ENCODE measurements around the gene UBA1.
A peak's percentile ranks its signal among the peaks of the same experiment; 100 is the strongest.

UBA1 gene

DNA sequence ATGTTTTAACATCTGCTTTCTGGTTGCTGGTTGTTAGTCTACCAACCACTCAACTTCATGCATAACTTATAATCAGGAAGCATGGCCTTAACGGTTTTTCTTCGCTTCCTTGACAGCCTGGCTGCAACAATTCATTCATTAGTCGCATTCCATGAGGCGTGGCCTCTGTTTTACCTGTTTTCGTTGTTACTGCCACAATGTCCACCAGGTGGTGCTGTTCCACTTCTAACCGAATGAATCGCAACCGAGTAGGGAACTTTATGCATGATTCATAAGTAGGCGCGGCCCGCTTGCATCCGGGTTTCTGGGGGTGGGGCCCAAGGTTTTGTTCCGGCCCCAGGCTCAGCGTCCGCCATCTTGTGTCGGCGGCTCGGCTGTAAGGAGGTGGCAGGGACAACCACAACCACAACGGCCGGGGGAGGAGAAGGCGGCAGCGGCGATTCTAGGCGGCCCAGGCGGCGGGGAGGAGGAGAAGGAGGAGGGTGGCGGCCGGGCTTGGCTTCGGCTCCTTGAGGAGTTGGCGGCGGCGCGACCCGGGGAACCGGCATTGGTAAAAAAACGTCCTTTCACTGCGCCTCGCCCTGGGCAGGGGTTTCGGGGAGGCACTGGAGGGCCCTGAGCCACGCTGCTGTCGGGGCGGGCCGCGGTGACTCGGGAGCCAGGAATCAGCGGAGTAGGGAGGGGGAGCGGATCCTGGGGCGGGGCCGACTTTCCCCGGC, at the start of gene UBA1:
Gene UBA1 (plus strand): TSS at position 355 of the 719 bp plus-strand sequence. CDS start 4,974 bp downstream, outside the sequence.
- Mint-ChIP-seq H3K27me3 (peaks cover 3% of the 10 kb centered on the region), H3K27ac (peak within 1 kb of the TSS; percentile 98), H3K4me1 (ENCODE audit: low read depth) (peaks cover 73% of the 10 kb centered on the region), H3K36me3 (ENCODE audit: low read depth) (peaks cover 82% of the 10 kb centered on the region), H3K9me3 (no peaks in the 10 kb centered on the region), H3K4me3 (peak within 1 kb of the TSS; percentile 95)
- peak; percentile 95 for DNase-seq

DNA sequence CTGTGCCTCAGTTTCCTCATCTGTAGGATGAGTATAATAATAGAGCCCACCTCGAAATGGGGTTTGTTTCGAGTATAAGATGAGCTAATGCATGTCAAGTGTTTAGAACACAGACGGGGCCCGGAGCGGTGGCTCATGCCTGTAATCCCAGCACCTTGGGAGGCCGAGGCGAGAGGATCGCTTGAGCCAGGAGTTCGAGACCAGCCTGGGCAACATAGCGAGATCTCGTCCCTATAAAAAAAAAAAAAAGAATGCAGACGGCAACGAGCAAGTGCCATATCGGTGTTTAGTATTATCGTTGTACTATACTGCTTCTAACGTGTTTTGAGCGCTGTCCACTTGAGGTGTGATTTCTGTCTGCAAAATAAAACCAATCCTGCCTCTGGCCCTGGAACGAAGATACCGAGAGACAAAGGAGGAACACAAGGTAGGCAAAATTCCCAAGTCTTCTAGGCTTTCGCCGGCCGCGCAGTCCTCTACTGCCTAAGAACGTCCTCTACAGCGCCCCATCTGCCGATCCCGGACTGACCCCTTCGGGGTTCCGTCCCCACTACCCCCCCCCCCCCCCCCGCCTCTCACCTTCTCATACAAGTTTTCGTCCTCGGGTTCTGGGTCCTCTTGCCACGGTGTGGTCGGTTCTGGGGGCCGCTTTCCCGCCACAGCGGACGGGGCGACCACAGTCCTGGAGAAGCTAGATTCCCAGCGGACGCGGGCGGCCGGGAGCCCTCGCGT, 49.6 kb upstream of the UBA1 start:
- DNase-seq: no peak
- Mint-ChIP-seq H3K36me3 (ENCODE audit: low read depth) (peaks cover 60% of the 10 kb centered on the region), H3K4me3 (peak overlapping the region; percentile 99), H3K27ac (peak overlapping the region; percentile 100), H3K27me3 (peaks cover 22% of the 10 kb centered on the region), H3K4me1 (ENCODE audit: low read depth) (peaks cover 22% of the 10 kb centered on the region), H3K9me3 (no peaks in the 10 kb centered on the region)

DNA sequence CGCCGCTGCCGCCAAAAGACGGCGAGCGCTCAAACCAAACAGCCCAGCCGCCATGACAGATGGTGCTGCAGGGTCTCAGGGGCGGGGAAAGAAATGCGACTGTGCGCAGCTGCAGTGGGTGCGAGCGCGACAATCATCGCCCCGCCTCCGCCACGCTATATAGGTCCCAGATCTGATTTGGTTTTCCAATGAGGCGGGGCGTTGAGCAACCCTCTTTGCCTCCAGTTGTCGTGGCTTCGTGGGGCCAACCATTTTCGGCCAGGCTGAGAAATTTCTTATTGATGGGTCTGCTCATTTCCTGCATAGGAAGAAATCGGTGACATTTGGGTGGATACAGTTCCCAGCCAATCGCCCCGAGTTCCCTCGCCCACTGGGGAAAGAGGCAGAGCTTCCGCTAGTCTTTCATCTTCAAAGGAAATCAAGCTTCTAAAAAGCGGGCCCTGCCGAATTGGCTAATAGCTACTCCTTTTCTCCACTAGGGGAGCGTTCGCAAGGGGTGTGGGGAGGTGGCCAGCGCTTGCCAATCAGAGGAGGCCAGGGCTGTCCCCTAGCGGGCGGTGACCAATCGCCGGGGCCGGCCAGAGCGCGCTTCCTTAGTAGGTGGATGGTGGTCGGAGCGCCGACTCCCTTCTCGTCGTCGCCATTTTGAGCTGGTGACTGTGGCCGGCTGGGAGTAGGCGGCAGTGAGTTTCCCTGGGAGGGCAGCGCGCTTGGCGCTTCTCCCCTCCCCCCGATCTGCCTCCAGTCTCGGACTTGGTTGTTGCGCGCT, 48.8 kb upstream of the UBA1 start, which contains the start of the genes NDUFB11 and RBM10:
Gene NDUFB11 (minus strand): TSS at position 77 of the 769 bp plus-strand sequence. CDS start 23 bp downstream, at position 54.
Gene RBM10 (plus strand): TSS at position 596 of the 769 bp plus-strand sequence. CDS start 2,261 bp downstream, outside the sequence.
- Mint-ChIP-seq H3K4me1 (ENCODE audit: low read depth) (peaks cover 23% of the 10 kb centered on the region), H3K9me3 (no peaks in the 10 kb centered on the region), H3K27ac (peak within 1 kb of the TSS; percentile 100), H3K36me3 (ENCODE audit: low read depth) (peaks cover 60% of the 10 kb centered on the region), H3K27me3 (peaks cover 22% of the 10 kb centered on the region), H3K4me3 (peak within 1 kb of the TSS; percentile 99)
- DNase-seq: peak; percentile 89

DNA sequence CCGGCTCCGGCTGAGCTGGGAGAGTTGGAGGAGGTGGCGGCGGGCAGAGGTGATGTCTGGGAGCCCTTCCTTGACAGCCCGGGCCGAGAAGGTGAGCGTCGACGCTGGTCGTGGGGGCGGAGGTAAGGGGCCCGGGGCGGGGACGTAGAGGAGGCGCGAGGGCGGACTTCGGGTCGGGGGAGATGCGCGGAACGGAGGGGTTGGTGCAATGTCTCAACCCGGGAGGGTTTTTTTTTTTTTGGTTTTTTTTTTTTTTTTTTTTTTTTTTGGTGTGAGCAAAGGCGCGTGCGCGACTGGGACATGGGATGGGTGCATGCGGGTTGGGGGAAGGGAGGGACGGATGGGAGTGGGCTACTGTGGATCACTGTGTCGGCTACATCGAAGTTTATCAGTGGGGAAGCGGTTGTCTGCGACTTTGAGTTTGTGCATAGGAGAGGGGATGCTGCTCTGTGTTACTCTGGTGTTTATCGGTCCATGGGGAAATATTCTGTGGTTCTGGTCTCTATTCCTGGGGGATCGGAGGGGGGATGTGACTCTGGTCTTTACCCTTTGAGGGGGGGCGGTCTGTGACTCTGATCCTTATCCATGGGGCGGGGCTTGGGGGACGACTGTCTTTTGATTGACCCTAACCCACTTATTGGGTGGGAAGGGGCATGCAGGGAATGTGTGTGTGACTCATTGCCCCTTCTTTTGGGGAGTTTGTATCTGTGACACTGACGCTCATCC, 48.1 kb upstream of the UBA1 start:
- no peaks in the 10 kb centered on the region for H3K9me3 Mint-ChIP-seq
- peaks cover 26% of the 10 kb centered on the region for H3K4me1 Mint-ChIP-seq (ENCODE audit: low read depth)
- no peak for DNase-seq
- peaks cover 18% of the 10 kb centered on the region for H3K27me3 Mint-ChIP-seq
- peak overlapping the region; percentile 99 for H3K4me3 Mint-ChIP-seq
- peak overlapping the region; percentile 100 for H3K27ac Mint-ChIP-seq
- peaks cover 61% of the 10 kb centered on the region for H3K36me3 Mint-ChIP-seq (ENCODE audit: low read depth)

DNA sequence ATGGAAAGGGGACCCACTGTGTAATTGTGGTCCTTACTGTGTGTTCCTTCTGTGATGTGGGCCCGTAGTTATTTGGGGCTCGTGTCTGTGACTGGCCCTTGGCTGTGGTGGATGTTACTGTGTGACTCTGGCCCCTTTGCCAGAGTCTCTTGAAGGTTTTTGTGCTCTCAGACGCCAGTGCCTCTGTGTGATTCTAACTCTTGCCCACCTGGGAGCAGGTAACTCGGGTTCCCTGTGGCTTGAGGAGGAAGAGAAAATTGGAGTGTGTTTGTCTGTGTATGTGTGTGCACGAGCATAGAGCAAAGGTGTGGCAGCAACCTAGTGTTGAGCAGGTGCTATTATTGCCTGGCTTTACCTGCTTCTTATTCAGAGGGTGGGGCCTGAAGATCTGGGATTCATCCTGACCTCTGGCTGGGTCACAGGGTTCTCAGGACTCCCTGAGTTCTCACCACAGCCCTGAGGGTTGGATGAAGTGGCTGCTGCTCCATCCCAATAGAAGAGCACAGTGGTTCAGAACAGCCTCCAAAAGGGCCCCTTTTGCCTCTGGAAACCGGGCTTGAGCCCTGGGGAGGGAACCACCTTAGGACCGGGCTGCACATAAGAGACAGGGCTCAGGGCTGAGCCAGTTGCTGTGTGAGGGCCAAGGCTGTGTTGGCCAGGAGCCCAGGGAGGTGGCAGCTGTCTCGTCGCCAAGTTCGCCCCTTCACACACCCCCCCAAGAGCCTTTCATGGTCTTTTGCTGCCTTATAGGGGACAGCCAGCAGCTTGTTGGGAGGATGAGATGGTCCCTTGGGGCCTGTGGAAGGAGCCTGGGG, 47.3 kb upstream of the UBA1 start:
- peaks cover 61% of the 10 kb centered on the region for H3K36me3 Mint-ChIP-seq (ENCODE audit: low read depth)
- peak overlapping the region; percentile 100 for H3K27ac Mint-ChIP-seq
- H3K4me1 Mint-ChIP-seq (ENCODE audit: low read depth): peaks cover 29% of the 10 kb centered on the region
- H3K9me3 Mint-ChIP-seq: no peaks in the 10 kb centered on the region
- H3K4me3 Mint-ChIP-seq: peak overlapping the region; percentile 99
- no peak for DNase-seq
- peaks cover 17% of the 10 kb centered on the region for H3K27me3 Mint-ChIP-seq

DNA sequence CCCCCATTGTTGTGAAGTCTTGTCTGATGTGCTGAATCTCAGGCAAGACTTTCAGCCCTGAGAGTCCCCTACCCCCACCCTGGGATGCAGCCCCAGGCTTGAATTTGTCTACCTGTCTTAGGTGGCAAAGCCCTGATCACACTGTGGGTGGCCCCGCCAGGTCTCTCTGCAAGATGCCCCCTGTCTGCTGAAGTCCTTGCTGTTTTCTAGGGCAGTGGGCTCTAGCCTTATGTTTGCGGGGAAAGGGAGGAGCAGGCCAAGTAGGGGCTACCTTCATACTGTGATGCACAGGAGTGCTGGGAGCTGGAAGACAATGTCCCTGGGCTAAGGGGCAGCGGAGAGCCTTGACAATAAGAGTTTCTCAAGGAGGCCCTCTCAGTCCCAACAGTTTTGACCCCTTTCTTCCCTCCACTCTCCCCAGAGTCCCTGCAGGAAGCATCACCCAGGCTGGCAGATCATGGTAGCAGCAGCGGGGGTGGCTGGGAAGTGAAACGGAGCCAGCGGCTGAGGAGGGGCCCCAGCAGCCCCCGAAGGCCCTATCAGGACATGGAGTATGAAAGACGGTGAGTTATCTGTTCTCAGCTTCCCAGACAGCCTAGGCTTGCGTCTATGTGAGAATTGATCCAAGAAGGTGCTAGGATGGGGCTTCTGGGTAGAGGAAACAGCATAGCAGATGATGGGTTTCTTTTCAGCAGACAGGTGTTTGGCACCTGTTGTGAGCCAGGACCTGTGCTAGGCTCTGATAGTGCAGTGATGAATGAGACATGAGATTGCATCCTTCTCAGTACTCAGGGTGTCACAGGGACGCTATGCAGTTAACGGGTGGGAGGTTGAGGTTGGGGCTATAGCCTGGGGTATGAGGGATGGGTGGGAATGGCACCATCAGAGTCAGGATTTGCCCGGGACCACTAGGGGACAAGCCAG, 46.4 kb upstream of the UBA1 start:
- no peak for DNase-seq
- Mint-ChIP-seq H3K36me3 (ENCODE audit: low read depth) (peaks cover 62% of the 10 kb centered on the region), H3K4me3 (peak overlapping the region; percentile 99), H3K9me3 (no peaks in the 10 kb centered on the region), H3K27ac (peak overlapping the region; percentile 83), H3K4me1 (ENCODE audit: low read depth) (peaks cover 31% of the 10 kb centered on the region), H3K27me3 (peaks cover 23% of the 10 kb centered on the region)

DNA sequence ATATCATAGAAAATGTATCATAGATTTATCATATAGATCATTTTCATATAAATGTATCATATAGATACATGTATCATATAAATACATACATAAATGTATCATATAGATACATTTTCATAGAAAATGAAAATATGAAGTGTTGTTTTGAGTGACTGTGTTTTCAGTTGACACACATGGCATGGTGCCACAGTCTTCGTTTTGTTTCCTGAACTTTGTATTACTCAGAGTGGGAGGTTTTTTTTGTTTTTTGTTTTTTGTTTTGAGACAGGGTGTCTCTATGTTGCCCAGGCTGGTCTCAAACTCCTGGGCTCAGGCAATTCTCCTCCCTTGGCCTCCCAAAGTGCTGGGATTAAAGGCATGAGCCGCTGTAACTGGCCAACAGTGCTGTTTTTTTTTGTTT, 44.7 kb upstream of the UBA1 start:
- Mint-ChIP-seq H3K4me3 (no peak overlapping the region), H3K27me3 (peaks cover 23% of the 10 kb centered on the region), H3K9me3 (no peaks in the 10 kb centered on the region), H3K27ac (peak overlapping the region; percentile 50), H3K4me1 (ENCODE audit: low read depth) (peaks cover 27% of the 10 kb centered on the region), H3K36me3 (ENCODE audit: low read depth) (peaks cover 66% of the 10 kb centered on the region)
- DNase-seq: no peak

DNA sequence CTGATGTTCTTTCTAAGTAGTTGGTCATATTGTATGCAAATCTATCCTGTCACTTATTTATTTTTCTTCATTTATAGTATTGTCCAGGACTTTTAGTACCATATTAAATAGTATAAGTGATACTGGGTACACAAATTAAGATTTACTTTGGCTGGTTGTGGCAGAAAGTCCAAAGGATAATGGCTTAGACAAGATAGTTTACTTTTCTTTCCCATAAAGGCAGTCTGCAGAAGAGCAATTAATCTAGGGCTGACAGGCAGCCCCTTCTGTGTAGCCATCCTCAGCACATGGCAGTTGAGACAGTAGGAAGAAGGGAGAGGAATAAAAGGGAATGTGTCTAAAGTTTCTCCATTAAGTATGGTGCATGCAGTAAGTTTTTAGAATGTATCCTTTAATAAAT, 42.2 kb upstream of the UBA1 start:
- H3K9me3 Mint-ChIP-seq: no peaks in the 10 kb centered on the region
- H3K27ac Mint-ChIP-seq: peak overlapping the region; percentile 53
- H3K36me3 Mint-ChIP-seq (ENCODE audit: low read depth): peaks cover 64% of the 10 kb centered on the region
- peaks cover 17% of the 10 kb centered on the region for H3K27me3 Mint-ChIP-seq
- no peak for DNase-seq
- peaks cover 27% of the 10 kb centered on the region for H3K4me1 Mint-ChIP-seq (ENCODE audit: low read depth)
- H3K4me3 Mint-ChIP-seq: no peak overlapping the region

DNA sequence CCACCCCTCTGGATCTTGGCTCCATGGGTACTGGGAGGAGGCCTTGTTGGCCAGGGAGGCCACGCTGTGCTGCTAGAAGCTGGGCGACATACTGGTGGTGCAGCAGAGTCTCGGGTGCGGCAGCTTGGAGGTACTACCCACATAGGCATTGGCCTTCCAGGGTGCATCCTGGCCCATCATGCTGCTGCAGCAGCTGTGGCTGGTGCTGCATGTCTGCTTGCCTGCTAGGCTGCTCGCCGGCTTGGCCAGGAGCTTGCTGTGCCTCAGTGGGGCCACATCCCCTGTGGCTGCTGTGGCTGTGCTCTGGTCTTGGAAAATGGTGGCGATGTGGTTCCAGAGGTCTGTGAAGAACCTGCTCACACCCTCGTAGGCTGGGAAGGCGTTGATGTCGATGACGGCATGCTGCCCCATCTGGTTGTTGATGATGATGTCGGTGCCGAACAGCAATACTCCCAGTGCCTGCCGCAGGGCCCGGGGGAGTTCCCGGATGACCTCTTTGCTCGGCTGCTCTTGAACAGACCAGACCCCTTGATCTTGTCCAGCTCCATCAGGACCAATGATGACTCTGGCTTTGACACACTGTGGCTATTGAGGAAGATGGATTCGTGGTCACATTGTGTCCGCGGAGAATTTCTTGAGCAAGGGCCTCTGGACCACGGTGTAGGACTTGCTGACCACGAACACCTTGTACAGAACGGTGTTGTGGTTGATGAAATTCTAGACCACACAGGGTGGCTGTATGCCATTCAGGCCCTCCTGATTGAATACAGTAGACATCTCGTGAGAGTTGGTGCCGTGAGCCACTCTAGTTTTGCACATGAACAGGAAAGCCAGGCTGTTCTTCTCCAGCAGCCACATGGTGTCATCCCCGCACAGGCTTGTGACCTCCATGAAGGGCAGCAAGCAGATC, 36.8 kb upstream of the UBA1 start:
- H3K27me3 Mint-ChIP-seq: peaks cover 20% of the 10 kb centered on the region
- DNase-seq: no peak
- H3K36me3 Mint-ChIP-seq (ENCODE audit: low read depth): peaks cover 68% of the 10 kb centered on the region
- H3K9me3 Mint-ChIP-seq: no peaks in the 10 kb centered on the region
- H3K4me3 Mint-ChIP-seq: no peak overlapping the region
- H3K27ac Mint-ChIP-seq: no peak overlapping the region
- H3K4me1 Mint-ChIP-seq (ENCODE audit: low read depth): peaks cover 9% of the 10 kb centered on the region

DNA sequence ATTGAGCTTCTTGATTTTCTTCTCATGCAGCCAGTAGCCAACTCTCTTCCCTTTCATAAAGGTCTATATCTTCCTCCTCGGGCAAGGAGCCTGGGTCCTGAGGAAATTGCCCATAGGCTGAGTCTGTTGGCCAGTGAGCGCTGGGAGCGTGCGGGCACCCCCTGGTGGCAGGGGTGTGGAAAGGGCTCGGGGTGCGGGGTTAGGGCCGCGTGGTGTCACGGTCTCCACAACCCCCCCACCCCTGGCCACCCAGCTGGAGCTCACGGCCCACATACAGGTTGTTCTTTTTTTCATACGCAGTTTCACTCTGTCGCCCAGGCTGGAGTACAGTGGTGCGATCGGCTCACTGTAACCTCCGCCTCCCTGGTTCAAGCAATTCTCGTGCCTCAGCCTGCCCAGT, 35.5 kb upstream of the UBA1 start:
- Mint-ChIP-seq H3K27me3 (peaks cover 23% of the 10 kb centered on the region), H3K27ac (no peak overlapping the region), H3K4me1 (ENCODE audit: low read depth) (peaks cover 7% of the 10 kb centered on the region), H3K4me3 (no peak overlapping the region), H3K36me3 (ENCODE audit: low read depth) (peaks cover 73% of the 10 kb centered on the region), H3K9me3 (no peaks in the 10 kb centered on the region)
- no peak for DNase-seq

DNA sequence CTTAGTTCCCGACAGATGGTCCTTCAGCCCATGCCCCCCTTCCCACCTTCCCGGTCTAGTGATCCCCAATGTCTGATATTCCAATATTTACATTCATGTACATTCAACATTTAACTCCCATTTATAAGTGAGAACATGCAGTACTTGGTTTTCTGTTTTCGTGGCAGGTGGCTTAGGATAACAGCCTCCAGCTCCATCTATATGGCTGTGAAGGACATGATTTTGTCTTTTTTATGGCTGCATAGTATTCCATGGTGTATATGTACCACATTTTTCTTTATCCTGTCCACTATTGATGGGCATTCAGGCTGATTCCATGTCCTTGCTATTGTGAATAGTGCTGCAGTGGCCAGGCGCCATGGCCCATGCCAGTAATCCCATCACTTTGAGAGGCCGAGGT, 34.8 kb upstream of the UBA1 start:
- no peak overlapping the region for H3K27ac Mint-ChIP-seq
- DNase-seq: no peak
- no peak overlapping the region for H3K4me3 Mint-ChIP-seq
- H3K9me3 Mint-ChIP-seq: no peaks in the 10 kb centered on the region
- peaks cover 7% of the 10 kb centered on the region for H3K4me1 Mint-ChIP-seq (ENCODE audit: low read depth)
- H3K27me3 Mint-ChIP-seq: peaks cover 23% of the 10 kb centered on the region
- peaks cover 68% of the 10 kb centered on the region for H3K36me3 Mint-ChIP-seq (ENCODE audit: low read depth)

DNA sequence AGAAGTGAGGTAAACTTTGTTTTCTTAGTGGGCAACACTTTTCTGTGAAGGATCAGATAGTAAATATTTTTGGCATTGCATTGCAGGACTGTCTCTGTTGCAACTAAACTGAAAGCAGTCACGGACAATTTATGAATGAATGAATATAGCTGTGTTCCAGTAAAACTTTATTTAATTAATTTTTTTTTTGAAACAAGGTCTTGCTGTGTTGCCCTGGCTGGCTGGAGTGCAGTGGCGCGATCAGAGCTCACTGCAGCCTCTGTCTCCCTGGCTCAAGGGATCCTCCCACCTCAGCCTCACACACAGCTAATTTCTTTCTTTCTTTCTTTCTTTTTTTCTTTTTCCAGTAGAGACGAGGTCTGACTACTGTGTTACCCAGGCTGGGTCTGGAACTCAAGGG, 32.8 kb upstream of the UBA1 start:
- no peak overlapping the region for H3K4me3 Mint-ChIP-seq
- H3K27me3 Mint-ChIP-seq: peaks cover 23% of the 10 kb centered on the region
- DNase-seq: no peak
- H3K36me3 Mint-ChIP-seq (ENCODE audit: low read depth): peaks cover 71% of the 10 kb centered on the region
- no peak overlapping the region for H3K27ac Mint-ChIP-seq
- no peaks in the 10 kb centered on the region for H3K9me3 Mint-ChIP-seq
- H3K4me1 Mint-ChIP-seq (ENCODE audit: low read depth): peaks cover 10% of the 10 kb centered on the region

Data from activated T-cell treated with anti-CD3 and anti-CD28 coated beads, Interleukin-2, amount 50 U/mL, for 24 hours (primary cell).